Hepatic stellate cell (primary cell): ENCODE results near the gene SUSD4.

Experiments
- DNase-seq: peaks from one replicate; pipeline ENCODE4 v3.0.0; 2011; ENCODE audit warnings: low spot score

The SUSD4 gene

DNA sequence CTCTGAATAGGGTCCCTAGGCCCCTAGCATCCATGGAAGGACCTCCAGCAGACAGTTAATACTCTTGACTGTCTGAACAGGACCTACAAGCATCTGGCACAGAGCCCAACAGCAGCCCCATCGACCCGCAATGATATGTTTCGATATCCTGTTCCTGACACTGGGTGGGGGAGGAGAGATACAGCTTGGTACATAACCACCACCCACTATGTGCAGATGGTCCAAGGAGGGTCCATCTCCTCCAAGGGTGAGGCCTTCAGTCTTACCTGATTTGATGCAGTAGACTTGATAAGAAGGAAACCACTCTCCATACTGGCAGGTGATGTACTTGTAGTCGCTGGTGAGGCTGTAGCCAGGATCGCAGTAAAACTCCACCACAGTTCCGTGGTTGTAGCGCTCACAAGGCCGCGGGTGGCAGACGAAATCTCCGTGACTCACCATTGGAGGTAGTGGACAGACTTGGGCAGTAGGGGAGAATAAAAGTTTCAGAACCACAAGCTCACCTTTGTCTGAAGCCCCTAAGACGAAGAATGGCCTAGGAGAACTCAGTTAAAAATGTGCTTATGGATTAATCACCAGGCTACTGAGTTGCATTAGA lies 134.9 kb downstream of the SUSD4 start:
- no peak for DNase-seq

GRCh38 chr1:223228201-223228600 lies 135.8 kb downstream of the SUSD4 start:
- DNase-seq = no peak

GRCh38 chr1:223227486-223228196 lies 136.3 kb downstream of the SUSD4 start:
- DNase-seq = no peak

DNA sequence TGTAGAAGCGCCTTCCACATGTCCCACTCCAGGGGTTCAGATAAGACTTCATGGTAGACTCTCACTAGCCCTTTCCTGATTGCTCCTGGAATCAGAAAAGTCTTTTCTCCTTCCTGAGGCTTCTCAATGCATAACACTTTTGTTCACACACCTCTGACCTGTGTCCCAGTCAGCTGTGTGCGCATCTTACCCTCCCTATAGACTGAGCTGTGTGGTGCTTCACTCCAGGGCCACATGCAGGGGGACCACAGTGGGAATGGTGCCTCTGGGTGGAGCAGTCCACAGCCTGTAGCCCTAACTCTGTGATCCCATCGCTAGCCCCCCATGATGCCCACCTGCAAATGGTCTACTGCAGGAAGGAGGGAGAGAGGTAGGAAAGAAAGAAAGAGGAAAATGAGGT lies 136.9 kb downstream of the SUSD4 start:
- no peak for DNase-seq

- DNase-seq = no peak
Measured at GRCh38 chr1:223226271-223226670, 137.7 kb downstream of the SUSD4 start.

DNA sequence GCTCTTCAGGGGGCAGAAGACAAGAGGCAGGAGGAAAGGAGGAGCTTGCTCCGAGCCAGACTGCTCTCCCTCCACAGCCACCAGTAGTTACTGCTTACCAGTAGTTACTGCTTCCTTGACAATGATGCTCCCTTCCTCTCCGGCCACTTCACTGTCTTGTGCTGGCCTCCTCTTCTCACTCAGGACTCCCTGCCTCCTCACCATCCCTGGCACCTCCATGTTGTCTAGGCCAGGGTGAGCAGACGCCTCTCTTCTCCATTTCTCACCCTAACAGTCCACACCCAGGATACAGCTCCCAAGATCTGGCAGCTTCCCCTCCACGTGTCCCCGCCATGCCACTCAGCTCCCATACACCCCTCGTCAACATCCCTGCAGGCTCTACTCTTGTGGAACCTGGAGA lies 138.5 kb downstream of the SUSD4 start:
- no peak for DNase-seq

DNA sequence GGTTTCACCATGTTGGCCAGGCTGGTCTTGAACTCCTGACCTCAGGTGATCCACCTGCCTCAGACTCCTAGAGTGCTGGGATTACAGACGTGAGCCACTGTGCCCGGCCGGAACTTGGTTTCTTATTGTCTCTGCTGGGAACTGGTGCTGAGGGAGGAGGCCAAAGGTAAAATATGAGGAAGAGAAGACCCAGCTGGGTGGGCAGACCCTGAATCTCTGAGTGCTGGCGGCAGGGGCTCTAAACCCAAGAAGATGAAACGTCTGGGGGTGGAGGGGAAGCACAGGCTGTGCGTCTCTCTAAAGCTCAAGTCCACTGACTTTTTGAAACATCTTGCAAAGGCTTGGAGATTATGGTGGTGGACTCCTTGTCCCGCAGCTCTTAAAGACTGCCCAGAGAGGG lies 138.9 kb downstream of the SUSD4 start:
- no peak for DNase-seq

- no peak for DNase-seq
Measured at GRCh38 chr1:223224465-223224864, 139.5 kb downstream of the SUSD4 start.

- DNase-seq = no peak
Measured at GRCh38 chr1:223223091-223223995, 140.6 kb downstream of the SUSD4 start.

DNA sequence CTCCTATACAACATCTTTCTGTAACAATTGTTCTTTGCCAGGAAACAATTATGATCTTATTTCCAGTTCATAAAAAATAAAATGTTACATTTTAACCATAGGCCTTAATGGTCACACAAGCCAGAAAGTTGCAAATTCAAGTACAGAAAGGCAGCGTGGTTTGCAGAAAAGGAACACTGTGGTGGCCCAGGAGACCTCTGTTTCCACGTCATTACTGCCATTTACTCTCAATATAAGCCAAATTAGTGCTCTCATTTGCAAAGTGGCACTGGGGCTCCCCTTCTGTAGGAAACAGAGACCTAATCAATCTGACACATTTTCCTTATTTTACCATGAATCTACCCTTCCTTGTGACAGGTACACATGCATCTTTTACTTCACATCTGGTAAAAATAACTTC lies 141.6 kb downstream of the SUSD4 start:
- DNase-seq = no peak

GRCh38 chr1:223221686-223222085 lies 142.3 kb downstream of the SUSD4 start:
- no peak for DNase-seq

GRCh38 chr1:223219846-223220610 lies 143.9 kb downstream of the SUSD4 start:
- no peak for DNase-seq

DNA sequence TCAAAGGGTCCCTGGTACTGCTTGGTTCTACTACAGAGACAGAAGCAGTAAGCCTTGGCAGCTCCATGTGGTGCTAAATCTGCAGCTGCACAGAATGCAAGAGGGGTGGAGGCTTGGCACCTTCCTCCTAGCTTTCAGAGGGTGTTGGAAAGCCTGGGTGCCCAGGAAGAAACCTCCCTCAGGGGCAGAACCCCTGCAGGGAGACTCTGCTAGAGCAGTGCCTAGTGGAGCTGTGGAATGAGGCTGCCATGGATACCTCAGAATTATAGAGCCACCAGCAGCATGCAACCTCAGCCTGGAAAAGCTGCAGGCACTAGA lies 144.7 kb downstream of the SUSD4 start:
- no peak for DNase-seq

GRCh38 chr1:223217781-223218180 lies 146.2 kb downstream of the SUSD4 start:
- DNase-seq = no peak

GRCh38 chr1:223216531-223217205 lies 147.3 kb downstream of the SUSD4 start:
- no peak for DNase-seq

- DNase-seq = no peak
Measured at GRCh38 chr1:223216074-223216473, 147.9 kb downstream of the SUSD4 start.

GRCh38 chr1:223215026-223215425 lies 148.9 kb downstream of the SUSD4 start:
- no peak for DNase-seq

- no peak for DNase-seq
Measured at GRCh38 chr1:223214261-223214807, 149.6 kb downstream of the SUSD4 start.

DNA sequence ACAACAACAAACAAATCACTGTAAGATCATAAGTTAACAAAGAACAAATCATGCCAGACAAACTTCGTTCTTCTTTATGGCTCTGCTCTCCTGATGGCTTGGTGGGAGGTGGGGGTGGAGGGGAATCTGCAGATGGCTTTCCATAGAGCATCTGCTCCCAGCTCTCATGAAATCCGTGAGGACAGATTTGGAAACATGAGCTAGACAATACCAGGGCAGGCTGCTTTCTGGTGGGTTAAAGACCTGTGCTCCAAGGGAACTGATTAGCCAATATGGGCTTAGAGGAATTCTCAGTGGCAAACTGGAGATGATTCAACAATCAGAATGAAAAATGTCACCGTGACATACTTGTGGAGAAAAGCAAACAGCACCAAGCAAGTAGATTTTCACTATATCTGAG lies 151.5 kb downstream of the SUSD4 start:
- no peak for DNase-seq

GRCh38 chr1:223211323-223211985 lies 152.5 kb downstream of the SUSD4 start:
- DNase-seq = no peak

GRCh38 chr1:223210788-223211120 lies 153.2 kb downstream of the SUSD4 start:
- no peak for DNase-seq
